ENCODE data around the gene CHPT1. TPM values are rescaled to one million over a fixed set of nuclear protein-coding genes. Genes with fewer than 3 reads are reported as not detected.
A peak's percentile ranks its signal among the peaks of the same experiment; 100 is the strongest.

Gene CHPT1
- polyA plus RNA-seq, 1 experiment: 21.2 TPM

GRCh38 chr12:101773650-101774162 lies 76.3 kb downstream of the CHPT1 start:
- POLR2A ChIA-PET: interaction anchor here (0.6 kb wide), 1 partner anchor 39 kb away, joined by 3 read pairs; no protein-coding TSS in a partner anchor

GRCh38 chr12:101775816-101776215 lies 78.4 kb downstream of the CHPT1 start:
- Histone ChIP-seq H3K36me3 (ENCODE audit: control insufficient read depth, insufficient read depth, low read length) (peaks cover 5% of the 10 kb centered on the region), H3K4me3 (ENCODE audit: low read depth, low read length) (no peak overlapping the region), H3K27me3 (ENCODE audit: control insufficient read depth, insufficient read depth, low read length) (no peaks in the 10 kb centered on the region)
- POLR2A ChIA-PET: no interaction called here
- CTCF ChIA-PET: interaction anchor here (0.5 to 1.5 kb wide), 2 partner anchors 62 to 129 kb away, joined by 3 to 4 read pairs; no protein-coding TSS in a partner anchor
- TF ChIP-seq CTCF (IDR thresholded peaks at IDR 0.05; ENCODE audit: insufficient read depth, low read depth, low read length): no peak
- DNase-seq (ENCODE audit: low read depth): no peak

More at GRCh38 chr12:101773650-101774162, 76.3 kb downstream of the CHPT1 start:
- no peak overlapping the region for H3K4me3 ChIP-seq (ENCODE audit: low read depth, low read length)
- peaks cover 5% of the 10 kb centered on the region for H3K36me3 ChIP-seq (ENCODE audit: control insufficient read depth, insufficient read depth, low read length)
- no peaks in the 10 kb centered on the region for H3K27me3 ChIP-seq (ENCODE audit: control insufficient read depth, insufficient read depth, low read length)
- DNase-seq (ENCODE audit: low read depth): peak; percentile 11
- CTCF ChIA-PET: interaction anchor here (0.6 to 3.1 kb wide), 31 partner anchors 10 to 1109 kb away, joined by 3 to 35 read pairs (median 4); partner anchors contain the start of gene GNPTAB
- peak; percentile 80 for TF ChIP-seq CTCF (IDR thresholded peaks at IDR 0.05; ENCODE audit: insufficient read depth, low read depth, low read length)

- CTCF ChIA-PET: interaction anchor here (0.8 to 2.6 kb wide), 3 partner anchors 15 to 61 kb away, joined by 3 to 7 read pairs (median 4); no protein-coding TSS in a partner anchor
- Histone ChIP-seq H3K36me3 (ENCODE audit: control insufficient read depth, insufficient read depth, low read length) (peaks cover 5% of the 10 kb centered on the region), H3K4me3 (ENCODE audit: low read depth, low read length) (no peak overlapping the region), H3K27me3 (ENCODE audit: control insufficient read depth, insufficient read depth, low read length) (no peaks in the 10 kb centered on the region)
- POLR2A ChIA-PET: no interaction called here
- DNase-seq (ENCODE audit: low read depth): no peak
- TF ChIP-seq CTCF (IDR thresholded peaks at IDR 0.05; ENCODE audit: insufficient read depth, low read depth, low read length): no peak
These were observed 80.0 kb downstream of the CHPT1 start for GRCh38 chr12:101777485-101777884.

- Histone ChIP-seq H3K4me3 (ENCODE audit: low read depth, low read length) (no peak overlapping the region), H3K36me3 (ENCODE audit: control insufficient read depth, insufficient read depth, low read length) (peaks cover 5% of the 10 kb centered on the region), H3K27me3 (ENCODE audit: control insufficient read depth, insufficient read depth, low read length) (no peaks in the 10 kb centered on the region)
- POLR2A ChIA-PET: no interaction called here
- CTCF ChIA-PET: interaction anchor here (2.6 kb wide), 1 partner anchor 14 kb away, joined by 7 read pairs; no protein-coding TSS in a partner anchor
- TF ChIP-seq CTCF (IDR thresholded peaks at IDR 0.05; ENCODE audit: insufficient read depth, low read depth, low read length): no peak
- no peak for DNase-seq (ENCODE audit: low read depth)
These were observed 80.5 kb downstream of the CHPT1 start for GRCh38 chr12:101777978-101778377.

Small RNAs within 50 kb of the gene (small RNA-seq; reads per million reads assigned to genes)
- gene RNU6-101P (ENCODE audit: insufficient read length, low read depth, low replicate concordance) (not detected), gene RNY1P16 (ENCODE audit: insufficient read length, low read depth, low replicate concordance) (not detected)

Other genes starting within 250 kb of the CHPT1 start
- gene SPIC, start 222.3 kb upstream of the CHPT1 start, polyA plus RNA-seq (2011; rRNA removed): not detected in 2 replicates
- gene MYBPC1, start 102.7 kb upstream of the CHPT1 start, polyA plus RNA-seq (2011; rRNA removed): not detected in 2 replicates
- 0.10 TPM in 1 of 2 replicates, not detected in the other for gene SYCP3, start 41.8 kb downstream of the CHPT1 start, polyA plus RNA-seq (2011; rRNA removed)
- gene GNPTAB, start 133.3 kb downstream of the CHPT1 start, polyA plus RNA-seq (2011; rRNA removed): 20.5 and 36.1 TPM in 2 replicates
- 99.4 and 168 TPM in 2 replicates for gene DRAM1, start 179.9 kb downstream of the CHPT1 start, polyA plus RNA-seq (2011; rRNA removed)

Data from BJ (cell line).